ENCODE results near the gene TFB2M. TPM values are rescaled to one million over a fixed set of nuclear protein-coding genes. Genes with fewer than 3 reads are reported as not detected.

TFB2M gene
- total RNA-seq, 1 donor from 2014 or later, result 19.8 TPM

DNA sequence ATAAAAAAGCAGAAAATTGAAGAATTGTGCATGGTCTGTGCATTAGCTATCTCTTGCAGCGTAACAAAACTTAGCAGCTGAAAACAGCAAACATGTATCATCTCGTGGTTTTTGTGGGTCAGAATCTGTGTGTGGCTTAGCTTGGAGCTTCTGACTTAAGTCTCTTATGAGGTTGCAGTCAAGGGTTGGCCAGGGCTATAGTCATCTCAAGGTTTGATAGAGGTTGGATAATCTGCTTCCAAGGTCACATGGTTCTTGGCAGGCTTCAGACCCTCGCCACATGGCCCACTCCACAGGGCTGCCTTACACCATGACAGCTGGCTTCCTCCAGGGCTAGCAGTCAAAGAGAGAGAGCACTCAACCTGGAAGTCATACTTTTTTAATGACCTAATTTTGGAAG lies 36.1 kb upstream of the TFB2M start:
- DNase-seq (ENCODE audit: low read depth), result no peak
- H3K27me3 ChIP-seq (ENCODE audit: control insufficient read depth, insufficient read depth, low read length), result no peaks in the 10 kb centered on the region
- TF ChIP-seq, protein P1, sequence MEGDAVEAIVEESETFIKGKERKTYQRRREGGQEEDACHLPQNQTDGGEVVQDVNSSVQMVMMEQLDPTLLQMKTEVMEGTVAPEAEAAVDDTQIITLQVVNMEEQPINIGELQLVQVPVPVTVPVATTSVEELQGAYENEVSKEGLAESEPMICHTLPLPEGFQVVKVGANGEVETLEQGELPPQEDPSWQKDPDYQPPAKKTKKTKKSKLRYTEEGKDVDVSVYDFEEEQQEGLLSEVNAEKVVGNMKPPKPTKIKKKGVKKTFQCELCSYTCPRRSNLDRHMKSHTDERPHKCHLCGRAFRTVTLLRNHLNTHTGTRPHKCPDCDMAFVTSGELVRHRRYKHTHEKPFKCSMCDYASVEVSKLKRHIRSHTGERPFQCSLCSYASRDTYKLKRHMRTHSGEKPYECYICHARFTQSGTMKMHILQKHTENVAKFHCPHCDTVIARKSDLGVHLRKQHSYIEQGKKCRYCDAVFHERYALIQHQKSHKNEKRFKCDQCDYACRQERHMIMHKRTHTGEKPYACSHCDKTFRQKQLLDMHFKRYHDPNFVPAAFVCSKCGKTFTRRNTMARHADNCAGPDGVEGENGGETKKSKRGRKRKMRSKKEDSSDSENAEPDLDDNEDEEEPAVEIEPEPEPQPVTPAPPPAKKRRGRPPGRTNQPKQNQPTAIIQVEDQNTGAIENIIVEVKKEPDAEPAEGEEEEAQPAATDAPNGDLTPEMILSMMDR (IDR thresholded peaks at IDR 0.05; ENCODE audit: insufficient read depth, low read length, poor library complexity, severe bottlenecking), result no peak
- H3K4me3 ChIP-seq (ENCODE audit: low read depth, low read length), result no peak overlapping the region
- H3K36me3 ChIP-seq (ENCODE audit: control insufficient read depth, insufficient read depth, low read length), result no peaks in the 10 kb centered on the region

DNA sequence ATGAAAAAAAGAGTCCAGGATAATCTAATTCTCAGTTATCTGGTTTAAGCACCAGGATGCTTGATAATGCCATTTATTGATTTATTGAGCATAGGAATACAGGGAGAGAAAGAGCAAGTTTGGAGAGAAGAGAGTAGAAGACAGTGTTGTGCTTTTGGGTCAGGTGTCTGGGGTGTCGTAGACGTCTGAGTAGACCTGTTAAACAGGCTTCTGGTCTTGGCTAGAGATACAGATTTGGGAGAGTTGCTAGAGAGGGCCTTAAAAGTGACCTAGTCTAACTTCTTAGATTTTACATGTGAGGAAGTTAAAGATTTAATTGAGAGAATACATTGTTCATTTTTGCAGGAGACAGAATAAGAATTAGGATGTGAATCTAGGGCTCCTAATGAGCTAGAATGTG lies 34.5 kb upstream of the TFB2M start:
- Histone ChIP-seq H3K27me3 (ENCODE audit: control insufficient read depth, insufficient read depth, low read length) (no peaks in the 10 kb centered on the region), H3K36me3 (ENCODE audit: control insufficient read depth, insufficient read depth, low read length) (no peaks in the 10 kb centered on the region), H3K4me3 (ENCODE audit: low read depth, low read length) (no peak overlapping the region)
- TF ChIP-seq, protein P1 (IDR thresholded peaks at IDR 0.05; ENCODE audit: insufficient read depth, low read length, poor library complexity, severe bottlenecking), result no peak
- DNase-seq (ENCODE audit: low read depth), result no peak

DNA sequence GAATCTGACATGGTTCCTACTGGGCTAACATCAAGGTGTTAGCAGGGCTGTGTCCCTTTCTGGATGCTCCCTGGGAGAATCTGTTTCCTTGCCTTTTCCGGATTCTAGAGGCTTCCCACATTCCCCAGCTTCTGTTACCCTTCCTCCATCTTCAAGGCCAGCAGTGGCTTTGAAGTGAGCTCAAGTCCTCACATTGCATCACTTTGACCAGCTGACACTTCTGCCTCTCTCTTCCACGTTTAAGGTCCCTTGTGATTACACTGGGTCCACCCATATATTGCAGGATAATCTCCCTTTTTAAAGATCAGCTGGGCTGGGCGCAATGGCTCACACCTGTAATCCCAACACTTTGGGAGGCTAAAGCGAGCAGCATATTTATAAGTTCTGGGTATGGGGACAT lies 33.3 kb upstream of the TFB2M start:
- TF ChIP-seq, protein P1 (IDR thresholded peaks at IDR 0.05; ENCODE audit: insufficient read depth, low read length, poor library complexity, severe bottlenecking), result no peak
- DNase-seq (ENCODE audit: low read depth), result no peak
- H3K4me3 ChIP-seq (ENCODE audit: low read depth, low read length), result no peak overlapping the region
- H3K27me3 ChIP-seq (ENCODE audit: control insufficient read depth, insufficient read depth, low read length), result no peaks in the 10 kb centered on the region
- H3K36me3 ChIP-seq (ENCODE audit: control insufficient read depth, insufficient read depth, low read length), result no peaks in the 10 kb centered on the region

DNA sequence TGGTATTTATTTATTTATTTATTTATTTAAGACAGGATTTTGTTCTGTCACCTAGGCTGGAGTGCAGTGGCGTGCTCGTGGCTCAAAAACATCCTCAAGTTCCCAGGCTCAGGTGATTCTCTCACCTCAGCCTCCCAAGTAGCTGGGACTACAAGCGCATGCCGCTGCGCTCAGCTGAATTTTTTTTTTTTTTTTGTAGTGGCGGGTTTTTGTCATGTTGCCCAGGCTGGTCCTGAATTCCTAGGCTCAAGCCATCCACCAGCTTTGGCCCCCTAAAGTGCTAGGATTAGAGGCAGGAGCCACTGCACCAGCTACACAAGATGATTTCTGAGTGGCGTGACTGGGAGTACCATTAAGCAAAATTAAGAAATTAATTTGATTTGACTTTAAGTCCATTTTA lies 31.9 kb upstream of the TFB2M start:
- no peak overlapping the region for H3K4me3 ChIP-seq (ENCODE audit: low read depth, low read length)
- no peak for DNase-seq (ENCODE audit: low read depth)
- no peaks in the 10 kb centered on the region for H3K27me3 ChIP-seq (ENCODE audit: control insufficient read depth, insufficient read depth, low read length)
- TF ChIP-seq, protein P1 (IDR thresholded peaks at IDR 0.05; ENCODE audit: insufficient read depth, low read length, poor library complexity, severe bottlenecking), result no peak
- H3K36me3 ChIP-seq (ENCODE audit: control insufficient read depth, insufficient read depth, low read length), result no peaks in the 10 kb centered on the region

DNA sequence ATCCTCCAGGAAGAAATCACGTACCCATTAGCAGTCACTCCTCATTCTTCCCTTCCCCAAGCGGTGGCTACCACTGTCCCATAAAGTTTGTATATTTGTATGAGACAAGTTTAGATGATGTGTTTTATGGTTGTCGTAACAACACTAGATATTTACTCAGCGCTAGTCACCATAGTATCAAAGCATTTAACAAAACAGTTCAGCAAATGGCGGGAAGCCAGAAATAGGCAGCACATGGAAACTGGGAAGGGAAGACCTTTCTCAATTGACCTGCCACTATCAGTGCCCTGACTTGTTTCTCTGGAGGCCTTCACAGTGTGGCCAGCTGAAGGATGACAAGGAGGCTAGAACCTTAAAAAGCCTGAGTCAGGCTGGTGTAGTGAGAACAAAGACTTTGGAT lies 31.3 kb upstream of the TFB2M start:
- Histone ChIP-seq H3K27me3 (ENCODE audit: control insufficient read depth, insufficient read depth, low read length) (no peaks in the 10 kb centered on the region), H3K36me3 (ENCODE audit: control insufficient read depth, insufficient read depth, low read length) (no peaks in the 10 kb centered on the region), H3K4me3 (ENCODE audit: low read depth, low read length) (no peak overlapping the region)
- TF ChIP-seq, protein P1 (IDR thresholded peaks at IDR 0.05; ENCODE audit: insufficient read depth, low read length, poor library complexity, severe bottlenecking), result no peak
- no peak for DNase-seq (ENCODE audit: low read depth)

DNA sequence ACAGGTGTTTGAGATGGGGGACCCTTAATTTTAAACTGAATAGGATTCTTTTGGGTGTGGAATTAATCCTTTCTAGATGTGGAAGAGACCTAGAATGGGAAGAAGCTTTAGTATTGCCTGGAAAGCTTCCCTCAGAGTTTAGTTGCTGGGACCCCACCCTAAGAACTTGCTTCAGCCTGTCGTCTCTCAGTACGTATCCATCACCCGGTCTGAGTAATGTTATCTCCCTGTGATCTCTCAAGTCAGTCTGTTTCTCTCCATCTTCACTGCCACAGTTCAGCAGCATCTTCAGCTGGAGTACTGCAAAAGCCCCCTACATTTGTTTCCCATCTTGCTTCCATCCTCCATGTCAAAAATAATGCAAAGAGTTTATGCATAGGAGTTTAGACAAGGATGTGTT lies 29.1 kb upstream of the TFB2M start:
- H3K36me3 ChIP-seq (ENCODE audit: control insufficient read depth, insufficient read depth, low read length), result no peaks in the 10 kb centered on the region
- no peak for DNase-seq (ENCODE audit: low read depth)
- no peaks in the 10 kb centered on the region for H3K27me3 ChIP-seq (ENCODE audit: control insufficient read depth, insufficient read depth, low read length)
- H3K4me3 ChIP-seq (ENCODE audit: low read depth, low read length), result no peak overlapping the region
- TF ChIP-seq, protein P1 (IDR thresholded peaks at IDR 0.05; ENCODE audit: insufficient read depth, low read length, poor library complexity, severe bottlenecking), result no peak
